ENCODE results near the gene ELOVL7. TPM values are rescaled to one million over a fixed set of nuclear protein-coding genes. Genes with fewer than 3 reads are reported as not detected.
"Not testable (repeated sequence)": the region's sequence is repeated elsewhere in the genome, so short reads cannot be mapped to it uniquely, and the experiment has no call there.

The ELOVL7 gene
- total RNA-seq, 2 experiments from 2014 or later, result 0.57 to 0.97 TPM

DNA sequence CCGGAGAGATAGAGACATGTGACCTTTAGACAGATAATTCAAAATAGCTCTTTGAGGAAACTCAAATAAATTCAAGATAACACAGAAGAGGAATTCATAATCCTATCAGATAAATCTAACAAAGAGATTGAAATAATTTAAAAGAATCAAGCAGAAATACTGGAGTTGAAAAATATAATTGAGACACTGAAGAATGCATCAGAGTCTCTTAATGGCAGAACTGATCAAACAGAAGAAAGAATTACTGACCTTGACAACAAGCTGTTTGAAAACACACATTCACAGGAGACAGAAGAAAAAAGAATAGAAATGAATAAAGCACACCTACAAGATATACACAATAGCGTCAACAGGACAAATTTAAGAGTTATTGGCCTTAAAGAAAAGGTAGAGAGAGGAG lies 103.7 kb downstream of the ELOVL7 start:
- ATAC-seq (ENCODE audit: low read depth), result no peak
- H3K4me3 Mint-ChIP-seq, result no peak overlapping the region

DNA sequence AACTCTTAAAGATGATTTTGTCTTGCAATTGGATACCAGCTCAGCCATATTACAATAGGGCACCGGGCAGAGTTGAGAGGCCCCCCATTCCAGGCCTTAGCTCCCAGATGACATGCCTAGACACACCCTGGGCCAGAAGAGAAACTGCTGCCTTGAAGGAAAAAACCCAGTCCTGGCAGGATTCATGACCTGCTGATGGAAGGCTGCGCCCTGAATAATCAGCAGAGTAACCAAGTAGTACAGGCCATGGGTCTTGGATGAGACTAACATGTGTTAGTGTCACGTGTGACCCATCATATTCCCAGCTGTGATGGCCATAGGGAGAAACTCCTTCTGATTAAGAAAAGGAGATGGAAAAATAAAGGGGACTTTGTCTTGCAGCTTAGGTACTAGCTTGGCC lies 105.1 kb downstream of the ELOVL7 start:
- no peaks in the 10 kb centered on the region for H3K27me3 Mint-ChIP-seq
- H3K9me3 Mint-ChIP-seq, result peaks cover 8% of the 10 kb centered on the region
- H3K27ac Mint-ChIP-seq, result no peak overlapping the region
- ATAC-seq (ENCODE audit: low read depth), result no peak
- POLR2A ChIA-PET, result no interaction called here
- DNase-seq, result no peak
- no peaks in the 10 kb centered on the region for H3K36me3 Mint-ChIP-seq
- no peaks in the 10 kb centered on the region for H3K4me1 Mint-ChIP-seq
- no peak overlapping the region for H3K4me3 Mint-ChIP-seq

More for the DNA sequence above, 103.7 kb downstream of the ELOVL7 start:
- H3K36me3 Mint-ChIP-seq, result no peaks in the 10 kb centered on the region
- no peak overlapping the region for H3K27ac Mint-ChIP-seq
- no peaks in the 10 kb centered on the region for H3K4me1 Mint-ChIP-seq
- DNase-seq, result no peak
- POLR2A ChIA-PET, result no interaction called here
- peaks cover 8% of the 10 kb centered on the region for H3K9me3 Mint-ChIP-seq
- H3K27me3 Mint-ChIP-seq, result no peaks in the 10 kb centered on the region

DNA sequence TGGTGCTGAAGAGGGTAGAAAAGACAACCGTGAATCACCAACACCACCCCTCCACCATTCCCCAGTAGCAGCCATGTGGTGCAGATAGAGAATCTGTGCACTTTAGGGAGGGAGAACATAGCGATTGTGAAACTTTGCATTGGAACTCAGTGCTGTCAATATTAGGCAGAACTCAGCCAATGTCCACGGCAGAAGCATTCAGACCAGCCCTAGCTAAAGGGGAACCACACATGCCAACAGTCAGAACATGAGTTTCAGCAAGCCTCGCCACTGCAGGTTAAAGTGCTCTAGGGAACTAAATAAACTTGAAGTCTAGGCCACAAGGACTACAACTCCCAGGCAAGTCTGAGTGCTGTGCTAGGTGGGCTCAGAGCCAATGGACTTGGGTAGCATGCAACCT lies 105.6 kb downstream of the ELOVL7 start:
- POLR2A ChIA-PET, result no interaction called here
- no peak overlapping the region for H3K27ac Mint-ChIP-seq
- no peak overlapping the region for H3K4me3 Mint-ChIP-seq
- no peak for DNase-seq
- ATAC-seq (ENCODE audit: low read depth), result no peak
- H3K27me3 Mint-ChIP-seq, result no peaks in the 10 kb centered on the region
- no peaks in the 10 kb centered on the region for H3K4me1 Mint-ChIP-seq
- no peaks in the 10 kb centered on the region for H3K36me3 Mint-ChIP-seq
- peaks cover 8% of the 10 kb centered on the region for H3K9me3 Mint-ChIP-seq

DNA sequence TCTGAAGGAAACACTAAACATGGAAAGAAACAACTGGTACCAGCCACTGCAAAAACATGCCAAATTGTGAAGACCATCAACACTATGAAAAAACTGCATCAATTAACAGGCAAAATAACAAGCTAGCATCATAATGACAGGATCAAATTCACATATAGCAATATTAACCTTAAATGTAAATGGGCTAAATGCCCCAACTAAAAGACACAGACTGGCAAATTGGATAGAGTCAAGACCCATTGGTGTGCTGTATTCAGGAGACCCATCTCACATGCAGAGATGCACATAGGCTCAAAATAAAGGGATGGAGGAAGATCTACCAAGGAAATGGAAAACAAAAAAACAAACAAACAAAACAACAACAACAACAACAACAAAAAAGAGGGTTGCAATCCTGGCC lies 113.2 kb downstream of the ELOVL7 start:
- ATAC-seq (ENCODE audit: low read depth); DNase-seq; H3K4me3 Mint-ChIP-seq; POLR2A ChIA-PET; H3K9me3 Mint-ChIP-seq; H3K4me1 Mint-ChIP-seq; H3K27me3 Mint-ChIP-seq; H3K27ac Mint-ChIP-seq; H3K36me3 Mint-ChIP-seq: not testable (repeated sequence)

DNA sequence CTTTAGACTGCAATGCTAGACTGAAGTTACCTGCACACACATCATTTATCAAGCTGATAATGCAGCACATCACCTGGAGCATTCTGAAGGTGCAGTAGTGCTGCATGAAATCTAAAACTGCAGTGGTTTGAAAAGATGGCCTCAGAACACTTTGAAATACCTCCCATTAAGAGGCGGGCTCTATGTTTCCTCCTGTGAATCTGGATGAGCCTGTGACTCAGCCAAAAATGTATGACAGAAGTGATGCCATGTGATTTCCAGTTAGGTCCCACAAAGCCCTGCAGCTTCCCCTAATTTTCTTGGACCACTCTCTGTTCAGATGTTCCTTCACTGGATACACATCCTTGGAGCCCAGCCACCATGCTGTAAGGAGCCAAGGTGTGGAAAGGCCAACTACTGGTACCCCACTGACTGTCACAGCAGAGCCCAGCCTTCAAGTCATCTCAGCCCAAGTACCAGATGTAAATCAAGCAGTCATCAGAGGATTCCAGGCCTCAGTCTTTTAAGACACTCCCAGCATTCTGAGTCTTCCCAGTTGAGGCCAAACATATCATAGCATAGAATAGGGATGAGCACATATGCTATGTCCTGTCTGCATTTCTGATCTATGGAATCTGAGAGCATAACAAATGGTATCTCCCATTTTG lies 116.9 kb downstream of the ELOVL7 start:
- no peaks in the 10 kb centered on the region for H3K9me3 Mint-ChIP-seq
- H3K4me3 Mint-ChIP-seq, result no peak overlapping the region
- ATAC-seq (ENCODE audit: low read depth) (no peak), DNase-seq (no peak)
- no peaks in the 10 kb centered on the region for H3K36me3 Mint-ChIP-seq
- POLR2A ChIA-PET, result no interaction called here
- H3K27me3 Mint-ChIP-seq, result peaks cover 6% of the 10 kb centered on the region
- H3K27ac Mint-ChIP-seq, result no peak overlapping the region
- no peaks in the 10 kb centered on the region for H3K4me1 Mint-ChIP-seq

DNA sequence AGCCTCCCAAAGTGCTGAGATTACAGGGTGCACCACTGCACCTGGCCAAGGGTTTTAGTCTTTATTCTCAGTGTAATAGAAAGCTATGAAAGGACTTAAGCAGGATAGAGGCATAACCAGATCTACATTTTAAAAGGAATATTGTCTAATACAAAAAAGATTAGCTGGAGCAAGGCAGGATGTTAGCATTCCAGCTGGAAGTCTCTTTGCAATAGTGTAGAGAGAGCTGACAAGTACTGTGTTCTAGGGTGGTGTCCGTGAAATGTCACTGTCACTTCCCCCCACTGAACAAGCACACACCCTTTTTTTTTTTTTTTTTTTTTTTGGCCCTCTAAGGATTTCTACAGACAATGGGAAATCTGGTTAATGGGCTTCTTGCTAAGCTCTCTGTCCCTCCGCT lies 119.9 kb downstream of the ELOVL7 start:
- Mint-ChIP-seq H3K27ac (no peak overlapping the region), H3K9me3 (no peaks in the 10 kb centered on the region), H3K36me3 (no peaks in the 10 kb centered on the region), H3K4me1 (no peaks in the 10 kb centered on the region), H3K27me3 (peaks cover 20% of the 10 kb centered on the region), H3K4me3 (no peak overlapping the region)
- no peak for DNase-seq
- POLR2A ChIA-PET, result no interaction called here
- no peak for ATAC-seq (ENCODE audit: low read depth)

DNA sequence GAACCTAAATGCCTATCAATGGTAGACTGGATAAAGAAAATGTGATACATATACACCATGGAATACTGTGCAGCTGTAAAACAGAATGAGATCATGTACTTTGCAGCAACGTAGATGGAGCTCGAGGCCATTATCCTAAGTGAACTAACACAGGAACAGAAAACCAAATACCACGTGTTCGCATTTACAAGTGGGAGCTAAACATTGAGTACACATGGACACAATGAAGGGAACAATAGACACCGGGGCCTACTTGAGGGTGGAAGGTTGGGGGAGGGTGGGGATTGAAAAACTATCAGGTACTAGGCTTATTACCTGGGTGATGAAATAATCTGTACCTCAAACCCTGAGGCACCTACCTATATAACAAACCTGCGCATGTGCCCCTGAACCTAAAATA lies 121.7 kb downstream of the ELOVL7 start:
- Mint-ChIP-seq H3K9me3 (no peaks in the 10 kb centered on the region), H3K27ac (no peak overlapping the region), H3K4me1 (no peaks in the 10 kb centered on the region), H3K27me3 (peaks cover 20% of the 10 kb centered on the region), H3K36me3 (no peaks in the 10 kb centered on the region), H3K4me3 (no peak overlapping the region)
- POLR2A ChIA-PET, result no interaction called here
- DNase-seq (no peak), ATAC-seq (ENCODE audit: low read depth) (no peak)

DNA sequence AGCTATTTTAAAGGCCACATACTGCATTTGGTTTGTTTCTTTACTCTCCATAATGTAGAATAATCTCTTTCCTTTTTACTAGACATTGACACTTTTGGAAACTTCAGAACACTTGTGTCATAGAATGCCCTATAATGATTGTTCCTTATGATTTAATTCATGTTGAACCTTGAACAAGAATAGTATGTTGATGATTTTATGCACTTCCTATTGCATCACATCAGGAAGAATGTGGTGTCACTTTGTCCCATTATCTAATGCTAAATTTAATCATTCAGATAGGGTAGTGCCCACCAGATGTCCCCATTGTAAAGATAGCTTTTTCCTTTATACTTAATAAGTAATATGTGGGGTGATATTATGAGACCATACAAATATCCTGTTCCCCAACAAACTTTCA lies 124.7 kb downstream of the ELOVL7 start:
- Mint-ChIP-seq H3K9me3 (peaks cover 1% of the 10 kb centered on the region), H3K4me3 (no peak overlapping the region), H3K27ac (no peak overlapping the region), H3K27me3 (peaks cover 29% of the 10 kb centered on the region), H3K36me3 (no peaks in the 10 kb centered on the region), H3K4me1 (no peaks in the 10 kb centered on the region)
- DNase-seq (no peak), ATAC-seq (ENCODE audit: low read depth) (no peak)
- POLR2A ChIA-PET, result no interaction called here

DNA sequence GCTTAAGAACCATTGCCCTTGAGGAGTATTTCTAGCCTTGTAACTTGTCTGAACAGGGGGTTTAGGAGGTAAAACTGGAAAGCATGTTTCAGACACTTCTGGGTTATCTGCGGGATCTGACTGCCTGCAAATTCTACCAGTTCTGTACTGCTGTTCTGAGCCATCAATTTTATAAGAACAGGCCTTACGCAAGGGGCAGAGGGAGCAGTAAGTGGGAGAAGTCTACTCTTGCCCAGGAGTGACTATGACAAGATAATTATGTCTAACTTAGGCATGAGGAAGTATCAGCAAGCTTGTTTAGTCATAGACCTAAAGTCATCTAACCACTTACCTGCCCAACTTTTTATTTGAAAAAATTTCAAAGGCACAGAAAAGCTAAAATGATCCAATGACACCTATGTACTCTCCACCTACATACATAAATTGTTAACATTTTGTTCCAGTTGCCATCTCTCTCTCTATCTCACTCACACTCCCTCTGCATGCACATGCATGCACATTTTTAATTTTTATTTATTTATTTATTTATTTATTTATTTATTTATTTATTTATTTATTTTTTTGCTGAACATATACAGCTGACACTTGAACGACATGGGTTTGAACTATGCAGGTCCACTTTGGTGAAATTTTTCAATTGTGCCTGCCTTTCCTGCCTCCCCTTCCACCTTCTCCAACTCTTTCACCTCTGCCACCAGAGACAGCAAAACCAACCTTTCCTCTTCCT lies 125.7 kb downstream of the ELOVL7 start:
- Mint-ChIP-seq H3K4me3 (no peak overlapping the region), H3K36me3 (no peaks in the 10 kb centered on the region), H3K4me1 (no peaks in the 10 kb centered on the region), H3K27ac (no peak overlapping the region), H3K27me3 (peaks cover 29% of the 10 kb centered on the region), H3K9me3 (peaks cover 1% of the 10 kb centered on the region)
- ATAC-seq (ENCODE audit: low read depth) (no peak), DNase-seq (no peak)
- POLR2A ChIA-PET, result no interaction called here

DNA sequence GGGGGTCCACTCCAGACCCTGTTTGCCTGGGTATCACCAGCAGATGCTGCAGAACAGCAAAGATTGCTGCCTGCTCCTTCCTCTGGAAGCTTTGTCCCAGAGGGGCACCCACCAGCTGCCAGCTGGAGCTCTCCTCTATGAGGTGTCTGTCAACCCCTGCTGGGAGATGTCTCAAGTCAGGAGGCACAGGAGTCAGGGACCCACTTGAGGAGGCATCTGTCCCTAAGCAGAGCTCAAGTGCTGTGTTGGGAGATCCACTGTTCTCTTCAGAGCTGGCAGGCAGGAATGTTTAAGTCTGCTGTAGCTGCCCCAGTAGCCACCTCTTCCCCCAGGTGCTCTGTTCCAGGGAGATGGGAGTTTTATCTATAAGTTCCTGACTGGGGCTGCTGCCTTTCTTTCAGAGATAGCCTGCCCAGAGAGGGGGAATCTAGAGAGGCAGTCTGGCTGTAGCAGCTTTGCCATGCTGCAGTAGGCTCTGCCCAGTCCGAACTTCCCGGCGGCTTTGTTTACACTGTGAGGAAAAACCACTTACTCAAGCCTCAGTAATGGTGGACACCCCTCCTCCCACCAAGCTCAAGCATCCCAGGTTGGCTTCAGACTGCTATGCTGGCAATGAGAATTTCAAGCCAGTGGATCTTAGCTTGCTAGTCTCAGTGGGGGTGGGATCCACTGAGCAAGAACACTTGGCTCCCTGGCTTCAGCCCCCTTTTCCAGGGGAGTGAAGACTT lies 128.7 kb downstream of the ELOVL7 start:
- H3K4me1 Mint-ChIP-seq; DNase-seq; H3K4me3 Mint-ChIP-seq; ATAC-seq (ENCODE audit: low read depth); H3K36me3 Mint-ChIP-seq; H3K27ac Mint-ChIP-seq; H3K9me3 Mint-ChIP-seq: not testable (repeated sequence)
- peaks cover 16% of the 10 kb centered on the region for H3K27me3 Mint-ChIP-seq
- POLR2A ChIA-PET, result interaction anchor here (1.0 kb wide), 1 partner anchor 15 kb away, joined by 3 read pairs; the partner anchor contains the start of gene DEPDC1B

DNA sequence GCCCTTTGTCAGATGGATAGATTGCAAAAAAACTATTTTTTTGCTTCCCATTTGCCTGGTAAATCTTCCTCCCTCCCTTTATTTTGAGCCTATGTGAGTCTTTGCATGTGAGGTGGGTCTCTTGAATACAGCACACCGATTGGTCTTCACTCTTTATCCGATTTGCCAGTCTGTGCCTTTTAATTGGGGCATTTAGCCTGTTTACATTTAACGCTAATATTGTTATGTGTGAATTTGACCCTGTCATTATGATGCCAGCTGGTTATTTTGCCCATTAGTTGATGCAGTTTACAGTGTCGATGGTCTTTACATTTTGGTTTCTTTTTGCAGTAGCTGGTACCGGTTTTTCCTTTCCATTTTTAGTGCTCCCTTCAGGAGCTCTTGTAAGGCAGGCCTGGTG lies 131.1 kb downstream of the ELOVL7 start:
- no peaks in the 10 kb centered on the region for H3K4me1 Mint-ChIP-seq
- no peak overlapping the region for H3K27ac Mint-ChIP-seq
- H3K27me3 Mint-ChIP-seq, result peaks cover 9% of the 10 kb centered on the region
- H3K9me3 Mint-ChIP-seq, result peaks cover 4% of the 10 kb centered on the region
- ATAC-seq (ENCODE audit: low read depth), result no peak
- no peaks in the 10 kb centered on the region for H3K36me3 Mint-ChIP-seq
- DNase-seq, result no peak
- POLR2A ChIA-PET, result no interaction called here
- no peak overlapping the region for H3K4me3 Mint-ChIP-seq

DNA sequence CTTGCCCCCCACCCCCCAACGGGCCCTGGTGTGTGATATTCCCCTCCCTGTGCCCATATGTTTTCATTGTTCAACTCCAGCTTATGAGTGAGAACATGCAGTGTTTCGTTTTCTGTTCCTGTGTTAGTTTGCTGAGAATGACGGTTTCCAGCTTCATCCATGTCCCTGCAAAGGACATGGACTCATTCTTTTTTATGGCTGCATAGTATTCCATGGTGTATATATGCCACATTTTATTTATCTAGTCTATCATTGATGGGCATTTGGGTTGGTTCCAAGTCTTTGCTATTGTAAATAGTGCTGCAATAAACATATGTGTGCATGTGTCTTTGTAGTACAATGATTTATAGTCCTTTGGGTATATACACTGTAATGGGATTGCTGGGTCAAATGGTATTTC lies 132.2 kb downstream of the ELOVL7 start:
- POLR2A ChIA-PET; H3K27me3 Mint-ChIP-seq; H3K4me1 Mint-ChIP-seq; H3K4me3 Mint-ChIP-seq; H3K9me3 Mint-ChIP-seq; DNase-seq; H3K36me3 Mint-ChIP-seq; ATAC-seq (ENCODE audit: low read depth); H3K27ac Mint-ChIP-seq: not testable (repeated sequence)

DNA sequence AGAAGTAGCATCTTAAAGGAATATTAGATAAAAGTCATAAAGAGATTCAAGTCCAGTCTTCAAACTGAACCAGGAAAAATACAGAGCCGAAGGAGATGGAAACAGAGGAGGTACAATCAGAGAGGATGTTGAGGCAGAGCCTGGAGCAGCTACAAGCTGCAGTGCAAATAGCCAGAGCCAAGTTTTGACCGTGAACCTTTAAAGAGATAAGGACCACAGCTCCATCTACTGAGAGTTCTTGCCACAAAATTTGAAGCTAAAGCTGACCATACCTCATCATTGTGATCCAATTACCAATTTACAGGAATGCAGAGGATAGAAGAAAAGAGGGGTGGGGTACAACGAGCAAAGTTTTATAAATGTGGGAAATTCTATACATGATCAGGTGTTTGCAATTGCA lies 133.7 kb downstream of the ELOVL7 start:
- no peak overlapping the region for H3K4me3 Mint-ChIP-seq
- peaks cover 4% of the 10 kb centered on the region for H3K9me3 Mint-ChIP-seq
- no peak overlapping the region for H3K27ac Mint-ChIP-seq
- POLR2A ChIA-PET, result interaction anchor here (2.4 kb wide), 1 partner anchor 10 kb away, joined by 6 read pairs; the partner anchor contains the start of gene DEPDC1B
- DNase-seq, result no peak
- no peaks in the 10 kb centered on the region for H3K4me1 Mint-ChIP-seq
- H3K36me3 Mint-ChIP-seq, result no peaks in the 10 kb centered on the region
- peaks cover 5% of the 10 kb centered on the region for H3K27me3 Mint-ChIP-seq
- ATAC-seq (ENCODE audit: low read depth), result no peak

DNA sequence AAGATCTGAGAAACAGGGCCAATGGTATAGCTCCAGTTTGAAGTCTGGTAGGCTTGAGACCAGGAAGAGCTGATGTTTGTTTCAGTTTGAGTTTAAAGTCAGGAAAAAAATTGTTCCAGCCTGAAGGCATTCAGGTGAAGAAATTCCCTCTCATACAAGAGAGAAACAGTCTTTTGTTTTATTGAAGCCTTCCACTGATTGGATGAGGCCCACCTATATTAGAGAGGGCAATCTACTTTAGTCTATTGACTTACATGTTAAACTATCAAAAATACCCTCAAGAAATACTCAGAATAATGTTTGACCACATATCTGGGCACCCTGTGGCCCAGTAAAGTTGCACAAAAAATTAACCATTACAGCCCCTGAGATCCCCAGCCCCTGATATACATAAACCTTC lies 138.9 kb downstream of the ELOVL7 start:
- no peak overlapping the region for H3K27ac Mint-ChIP-seq
- H3K4me1 Mint-ChIP-seq, result peaks cover 7% of the 10 kb centered on the region
- POLR2A ChIA-PET, result no interaction called here
- H3K27me3 Mint-ChIP-seq, result peaks cover 13% of the 10 kb centered on the region
- no peaks in the 10 kb centered on the region for H3K9me3 Mint-ChIP-seq
- DNase-seq, result no peak
- no peaks in the 10 kb centered on the region for H3K36me3 Mint-ChIP-seq
- H3K4me3 Mint-ChIP-seq, result no peak overlapping the region
- no peak for ATAC-seq (ENCODE audit: low read depth)
